CD4-positive, alpha-beta memory T cell (primary cell): Measurements from ENCODE around the gene TUBA4A. TPM values are rescaled to one million over a fixed set of nuclear protein-coding genes. Genes with fewer than 3 reads are reported as not detected.
A peak's percentile ranks its signal among the peaks of the same experiment; 100 is the strongest.

Experiments used
- CTCF ChIA-PET: fragments of 350-600 bp; sonication (Branson Sonifier 250); formaldehyde crosslinking; loops from one replicate; lab custom pipeline; 2021; ENCODE audit warnings: inconsistent platforms; ENCODE audit not compliant: partially characterized antibody; lab: Charles Lee
- POLR2A ChIA-PET: fragments of 350-600 bp; sonication (Branson Sonifier 250); formaldehyde crosslinking; loops from one replicate; lab custom pipeline; 2021; ENCODE audit not compliant: partially characterized antibody; lab: Charles Lee
- DNase-seq, 5 donors: peaks; one replicate each; pipeline versions ENCODE4 v3.0.0 to v3.0.0-alpha.2; 2020 to 2022; ENCODE audit warnings: mixed read lengths in 1 of 5
- H3K27ac ChIP-seq: one replicate; pipeline ENCODE4 v1.7.0; 2013; ENCODE audit warnings: low read depth, low read length
- H3K27me3 ChIP-seq: 2 replicates; pipeline ENCODE4 v1.7.0; 2013; ENCODE audit warnings: mild to moderate bottlenecking, low read length, moderate library complexity; ENCODE audit not compliant: insufficient read depth
- H3K36me3 ChIP-seq: 2 replicates; pipeline ENCODE4 v1.7.0; 2013; ENCODE audit warnings: mild to moderate bottlenecking, low read length, moderate library complexity; ENCODE audit not compliant: insufficient read depth
- H3K4me1 ChIP-seq: 2 replicates; pipeline ENCODE4 v1.7.0; 2013; ENCODE audit warnings: mild to moderate bottlenecking, low read length, moderate library complexity; ENCODE audit not compliant: insufficient read depth
- H3K4me3 ChIP-seq, 2 donors: one replicate each; pipeline ENCODE4 v1.7.0; 2013; ENCODE audit warnings: low read length in 2 of 2, mild to moderate bottlenecking in 1 of 2
- H3K9me3 ChIP-seq, 2 donors: one replicate each; pipeline ENCODE4 v1.7.0; 2013; ENCODE audit warnings: low read length in 2 of 2, control low read depth in 1 of 2; ENCODE audit not compliant: control insufficient read depth in 1 of 2
- H3K27ac Mint-ChIP-seq, 7 donors: one replicate each; pipeline ENCODE4 v1.8.0; 2020 to 2021; ENCODE audit warnings: mixed read lengths in 7 of 7, mild to moderate bottlenecking in 6 of 7, inconsistent platforms in 3 of 7, moderate library complexity in 3 of 7
- H3K27me3 Mint-ChIP-seq, 2 donors: one replicate each; pipeline ENCODE4 v1.8.0; 2020 to 2021; ENCODE audit warnings: mixed read lengths in 2 of 2
- H3K36me3 Mint-ChIP-seq, 2 donors: one replicate each; pipeline ENCODE4 v1.8.0; 2020 to 2021; ENCODE audit warnings: mixed read lengths in 2 of 2, inconsistent platforms in 1 of 2, mild to moderate bottlenecking in 1 of 2
- H3K4me1 Mint-ChIP-seq, 4 donors: one replicate each; pipeline ENCODE4 v1.8.0; 2020 to 2021; ENCODE audit warnings: mixed read lengths in 4 of 4, mild to moderate bottlenecking in 1 of 4
- H3K4me3 Mint-ChIP-seq, 8 donors: one replicate each; pipeline ENCODE4 v1.8.0; 2020 to 2021; ENCODE audit warnings: mixed read lengths in 8 of 8, mild to moderate bottlenecking in 7 of 8, moderate library complexity in 6 of 8, inconsistent platforms in 3 of 8
- H3K9me3 Mint-ChIP-seq, 8 donors: one replicate each; pipeline ENCODE4 v1.8.0; 2020 to 2021; ENCODE audit warnings: mixed read lengths in 8 of 8, mild to moderate bottlenecking in 5 of 8, inconsistent platforms in 3 of 8, moderate library complexity in 1 of 8
- intact Hi-C: fragments of 100-400 bp; cut with micrococcal nuclease; formaldehyde crosslinking; loops from one replicate; pipeline ENCODE4 v1.15.1; 2023
- polyA plus RNA-seq, 2 donors: library from polyadenylated mRNA; unstranded; fragments of 300-500 nt; fragmentation: Illumina TruSeq; gene quantifications; one replicate each; pipeline ENCODE4 v1.2.3, GENCODE V29; 2021
- total RNA-seq, 2 experiments: library from RNA; stranded (reverse); gene quantifications; one replicate each; pipeline ENCODE4 v1.2.3, GENCODE V29; 2021

TUBA4A gene
- total and polyA plus RNA-seq, 4 experiments from 2014 or later: 157 to 268 (median 251) TPM

GRCh38 chr2:219297766-219298456 lies 44.2 kb upstream of the TUBA4A start:
- Histone ChIP-seq H3K27me3 (no peaks in the 10 kb centered on the region), H3K36me3 (no peaks in the 10 kb centered on the region), H3K9me3 (no peaks in the 10 kb centered on the region), H3K4me3 (no peak overlapping the region), H3K27ac (no peak overlapping the region), H3K4me1 (peaks cover 12% of the 10 kb centered on the region)
- CTCF ChIA-PET: interaction anchor here (0.7 to 5.7 kb wide), 19 partner anchors 15 to 330 kb away, joined by 3 to 60 read pairs (median 4); partner anchors contain the start of genes DNAJB2, NHEJ1 and ZFAND2B
- POLR2A ChIA-PET: interaction anchor here (2.9 kb wide), 1 partner anchor 19 kb away, joined by 9 read pairs; the partner anchor contains the start of gene DNAJB2
- Mint-ChIP-seq H3K4me3 (no peak overlapping the region), H3K27ac (peak overlapping the region in 1 of 7 donors; percentile 29), H3K9me3 (peaks cover 0 to 3% (median 0%) of the 10 kb centered on the region in 8 donors), H3K27me3 (peaks cover 11 to 13% of the 10 kb centered on the region in 2 donors), H3K36me3 (no peaks in the 10 kb centered on the region), H3K4me1 (peaks cover 6 to 21% (median 11%) of the 10 kb centered on the region in 4 donors)
- intact Hi-C loops: loop anchor here (1.0 to 5.0 kb wide), 6 partner anchors 89 to 269 kb away; partner anchors contain the start of genes DNPEP and NHEJ1
- DNase-seq: no peak

- peaks cover 6 to 10% of the 10 kb centered on the region in 2 donors for H3K27me3 Mint-ChIP-seq
- intact Hi-C loops: loop anchor here (5.0 kb wide), 1 partner anchor 90 kb away; the partner anchor contains the start of gene DNPEP
Measured at GRCh38 chr2:219296631-219297391, 43.1 kb upstream of the TUBA4A start.

GRCh38 chr2:219296142-219296541 lies 42.4 kb upstream of the TUBA4A start:
- H3K9me3 ChIP-seq: no peaks in the 10 kb centered on the region
- H3K36me3 Mint-ChIP-seq: no peaks in the 10 kb centered on the region
- H3K9me3 Mint-ChIP-seq: peaks cover 0 to 3% (median 0%) of the 10 kb centered on the region in 8 donors
- peak overlapping the region in 1 of 7 donors; percentile 70 for H3K27ac Mint-ChIP-seq
- no peak overlapping the region for H3K4me3 Mint-ChIP-seq
- POLR2A ChIA-PET: interaction anchor here (1.3 to 8.6 kb wide), 9 partner anchors 12 to 137 kb away, joined by 3 to 119 read pairs (median 27); partner anchors contain the start of genes ABCB6, ANKZF1, ATG9A and CNPPD1
- peaks cover 6 to 8% of the 10 kb centered on the region in 2 donors for H3K27me3 Mint-ChIP-seq
- no peak overlapping the region for H3K4me3 ChIP-seq
- CTCF ChIA-PET: interaction anchor here (0.6 to 6.6 kb wide), 18 partner anchors 16 to 289 kb away, joined by 3 to 208 read pairs (median 16); partner anchors contain the start of genes CNPPD1, DNAJB2, GLB1L and NHEJ1
- no peaks in the 10 kb centered on the region for H3K36me3 ChIP-seq
- peaks cover 12% of the 10 kb centered on the region for H3K4me1 ChIP-seq
- DNase-seq: no peak
- H3K27ac ChIP-seq: no peak overlapping the region
- H3K4me1 Mint-ChIP-seq: peaks cover 6 to 21% (median 11%) of the 10 kb centered on the region in 4 donors
- intact Hi-C loops: loop anchor here (5.0 kb wide), 1 partner anchor 91 kb away; the partner anchor contains the start of gene DNPEP
- H3K27me3 ChIP-seq: no peaks in the 10 kb centered on the region

More at GRCh38 chr2:219296631-219297391, 43.1 kb upstream of the TUBA4A start:
- ChIA-PET CTCF (interaction anchor here (1.2 to 6.6 kb wide), 9 partner anchors 16 to 239 kb away, joined by 4 to 208 read pairs (median 26); partner anchors contain the start of genes DNAJB2, GLB1L, NHEJ1 and STK16), POLR2A (interaction anchor here (2.6 to 8.6 kb wide), 6 partner anchors 12 to 121 kb away, joined by 9 to 119 read pairs (median 31); partner anchors contain the start of genes CNPPD1, DNAJB2, TUBA4A and TUBA4B)
- Histone ChIP-seq H3K27ac (no peak overlapping the region), H3K36me3 (no peaks in the 10 kb centered on the region), H3K9me3 (no peaks in the 10 kb centered on the region), H3K27me3 (no peaks in the 10 kb centered on the region), H3K4me1 (peaks cover 12% of the 10 kb centered on the region), H3K4me3 (no peak overlapping the region)
- peak overlapping the region in 1 of 7 donors; percentile 35 for H3K27ac Mint-ChIP-seq
- no peaks in the 10 kb centered on the region for H3K36me3 Mint-ChIP-seq
- no peak for DNase-seq
- peaks cover 0 to 3% (median 0%) of the 10 kb centered on the region in 8 donors for H3K9me3 Mint-ChIP-seq
- H3K4me1 Mint-ChIP-seq: peaks cover 6 to 21% (median 11%) of the 10 kb centered on the region in 4 donors
- no peak overlapping the region for H3K4me3 Mint-ChIP-seq

GRCh38 chr2:219294356-219295351 lies 40.9 kb upstream of the TUBA4A start:
- Mint-ChIP-seq H3K36me3 (no peaks in the 10 kb centered on the region), H3K27ac (peak overlapping the region; percentile 70 to 94 (median 88)), H3K4me3 (peak overlapping the region; percentile 59 to 84 (median 78)), H3K4me1 (peaks cover 6 to 21% (median 11%) of the 10 kb centered on the region in 4 donors), H3K27me3 (peaks cover 4 to 6% of the 10 kb centered on the region in 2 donors), H3K9me3 (peaks cover 0 to 3% (median 0%) of the 10 kb centered on the region in 8 donors)
- ChIA-PET CTCF (interaction anchor here (0.6 to 6.6 kb wide), 59 partner anchors 9 to 415 kb away, joined by 3 to 208 read pairs (median 4); partner anchors contain the start of genes ANKZF1, CNPPD1, DNAJB2 and DNPEP), POLR2A (interaction anchor here (0.6 to 8.6 kb wide), 21 partner anchors 8 to 414 kb away, joined by 3 to 119 read pairs (median 6); partner anchors contain the start of genes ABCB6, ANKZF1, ATG9A and CNPPD1)
- no peaks in the 10 kb centered on the region for H3K27me3 ChIP-seq
- DNase-seq: peak; percentile 84 to 91 (median 88)
- H3K27ac ChIP-seq: peak overlapping the region; percentile 33
- peaks cover 12% of the 10 kb centered on the region for H3K4me1 ChIP-seq
- H3K9me3 ChIP-seq: no peaks in the 10 kb centered on the region
- no peaks in the 10 kb centered on the region for H3K36me3 ChIP-seq
- intact Hi-C loops: loop anchor here (1.0 to 5.0 kb wide), 7 partner anchors 15 to 134 kb away; partner anchors contain the start of genes ANKZF1, ATG9A, CNPPD1 and DNAJB2
- H3K4me3 ChIP-seq: peak overlapping the region; percentile 11 to 17

- H3K27me3 Mint-ChIP-seq: peaks cover 0 to 2% of the 10 kb centered on the region in 2 donors
- H3K9me3 Mint-ChIP-seq: peaks cover 0 to 3% (median 0%) of the 10 kb centered on the region in 8 donors
- H3K4me3 Mint-ChIP-seq: peak overlapping the region in 5 of 8 donors; percentile 51 to 84 (median 71)
- peaks cover 12% of the 10 kb centered on the region for H3K4me1 ChIP-seq
- intact Hi-C loops: loop anchor here (1.0 to 2.0 kb wide), 3 partner anchors 82 to 133 kb away; partner anchors contain the start of genes CNPPD1 and NHEJ1
- peak overlapping the region in 5 of 7 donors; percentile 62 to 94 (median 87) for H3K27ac Mint-ChIP-seq
- no peaks in the 10 kb centered on the region for H3K36me3 Mint-ChIP-seq
- H3K36me3 ChIP-seq: no peaks in the 10 kb centered on the region
- ChIA-PET POLR2A (interaction anchor here (0.6 to 8.6 kb wide), 6 partner anchors 10 to 87 kb away, joined by 3 to 119 read pairs (median 34); partner anchors contain the start of genes ANKZF1, ATG9A, DNAJB2 and TUBA4A), CTCF (interaction anchor here (0.6 to 6.6 kb wide), 16 partner anchors 8 to 236 kb away, joined by 3 to 208 read pairs (median 16); partner anchors contain the start of genes CNPPD1, DNAJB2, GLB1L and NHEJ1)
- DNase-seq: no peak
- H3K4me3 ChIP-seq: no peak overlapping the region
- H3K27me3 ChIP-seq: no peaks in the 10 kb centered on the region
- H3K9me3 ChIP-seq: no peaks in the 10 kb centered on the region
- H3K4me1 Mint-ChIP-seq: peaks cover 6 to 19% (median 10%) of the 10 kb centered on the region in 4 donors
- H3K27ac ChIP-seq: no peak overlapping the region
Measured at GRCh38 chr2:219293736-219294231, 40.1 kb upstream of the TUBA4A start.
